ENCODE results near the gene PPP2R1B. TPM values are rescaled to one million over a fixed set of nuclear protein-coding genes. Genes with fewer than 3 reads are reported as not detected.
A peak's percentile ranks its signal among the peaks of the same experiment; 100 is the strongest.

Gene PPP2R1B
- total RNA-seq, 1 experiment from 2014 or later = 105 TPM

- Histone ChIP-seq H3K14ac (ENCODE audit: insufficient read depth, low read length) (no peak overlapping the region), H2BK5ac (ENCODE audit: insufficient read length, low read length) (no peak overlapping the region), H2AK5ac (ENCODE audit: insufficient read length, low read length) (no peak overlapping the region), H3K79me2 (ENCODE audit: insufficient read depth, low read length) (no peaks in the 10 kb centered on the region), H3K27me3 (ENCODE audit: insufficient read depth, low read length) (no peaks in the 10 kb centered on the region), H3K4me1 (ENCODE audit: insufficient read depth, low read length) (no peaks in the 10 kb centered on the region), H3T11ph (ENCODE audit: low read length) (no peak overlapping the region), H3K23me2 (ENCODE audit: insufficient read length, low read depth, low read length, poor library complexity, severe bottlenecking) (no peaks in the 10 kb centered on the region), H3K56ac (ENCODE audit: insufficient read length, low read depth, low read length) (no peak overlapping the region), H2BK12ac (ENCODE audit: insufficient read length, low read depth, low read length) (no peak overlapping the region), H3K79me1 (ENCODE audit: insufficient read depth, low read depth, low read length, poor library complexity, severe bottlenecking) (no peaks in the 10 kb centered on the region), H2BK20ac (ENCODE audit: low read depth, low read length, poor library complexity, severe bottlenecking) (no peak overlapping the region), H3K27ac (ENCODE audit: insufficient read length, low read depth, low read length) (no peak overlapping the region), H4K8ac (replicated peaks; ENCODE audit: insufficient read length, low read depth, low read length) (no peak overlapping the region), H3K4ac (ENCODE audit: low read depth, low read length) (no peak overlapping the region), H3K9me3 (ENCODE audit: control insufficient read depth, low read depth, low read length) (no peaks in the 10 kb centered on the region), H3K23ac (ENCODE audit: insufficient read length, low read depth, low read length) (no peak overlapping the region), H3K4me2 (ENCODE audit: insufficient read depth, insufficient read length, low read length) (no peak overlapping the region), H4K20me1 (ENCODE audit: control insufficient read depth, insufficient read depth, insufficient read length) (no peaks in the 10 kb centered on the region), H3K9ac (ENCODE audit: extremely low read depth, insufficient read length, low read length) (no peak overlapping the region), H2BK15ac (ENCODE audit: low read depth, low read length) (no peak overlapping the region), H4K91ac (ENCODE audit: insufficient read length, low read depth, low read length) (no peak overlapping the region), H3K18ac (ENCODE audit: insufficient read length, low read depth, low read length) (no peak overlapping the region), H2AFZ (ENCODE audit: low read length) (no peak overlapping the region), H4K5ac (ENCODE audit: insufficient read length, low read depth, low read length) (no peak overlapping the region), H2BK120ac (ENCODE audit: low read depth, low read length, poor library complexity, severe bottlenecking) (no peak overlapping the region)
- peaks cover 3 to 6% of the 10 kb centered on the region in 2 experiments for H3K4me1 Mint-ChIP-seq
- no peaks in the 10 kb centered on the region for H3K27me3 Mint-ChIP-seq (ENCODE audit: low read depth)
- H3K4me3 Mint-ChIP-seq = no peak overlapping the region
- no peak for TF ChIP-seq CTCF (conservative IDR thresholded peaks at IDR 0.05)
- DNase-seq = no peak
- H3K36me3 Mint-ChIP-seq (ENCODE audit: insufficient read depth in 1 of 3, low read depth in 3 of 3) = peaks cover 1 to 4% (median 3%) of the 10 kb centered on the region in 3 experiments; a peak in 3 of 7 replicates
- peak overlapping the region in 2 of 3 experiments; percentile 1 to 4; a peak in 2 of 7 replicates for H3K27ac Mint-ChIP-seq
- H3K9me3 Mint-ChIP-seq = no peaks in the 10 kb centered on the region
- WGBS (ENCODE audit: extremely low coverage, insufficient read length, low lambda C conversion rate) = no CpG with 5 or more reads among the region's 2 CpGs
These were observed 42.6 kb upstream of the PPP2R1B start for GRCh38 chr11:111808834-111809233.
